HG03066 (cell line): ENCODE measurements around the gene NAA50.
A peak's percentile ranks its signal among the peaks of the same experiment; 100 is the strongest.

Source experiments
- ATAC-seq: cut with Tn5 transposase; IDR thresholded peaks from one replicate; pipeline ENCODE4 v1.9.1; 2021; ENCODE audit warnings: low read depth; ENCODE audit not compliant: unreplicated experiment

Gene NAA50

DNA sequence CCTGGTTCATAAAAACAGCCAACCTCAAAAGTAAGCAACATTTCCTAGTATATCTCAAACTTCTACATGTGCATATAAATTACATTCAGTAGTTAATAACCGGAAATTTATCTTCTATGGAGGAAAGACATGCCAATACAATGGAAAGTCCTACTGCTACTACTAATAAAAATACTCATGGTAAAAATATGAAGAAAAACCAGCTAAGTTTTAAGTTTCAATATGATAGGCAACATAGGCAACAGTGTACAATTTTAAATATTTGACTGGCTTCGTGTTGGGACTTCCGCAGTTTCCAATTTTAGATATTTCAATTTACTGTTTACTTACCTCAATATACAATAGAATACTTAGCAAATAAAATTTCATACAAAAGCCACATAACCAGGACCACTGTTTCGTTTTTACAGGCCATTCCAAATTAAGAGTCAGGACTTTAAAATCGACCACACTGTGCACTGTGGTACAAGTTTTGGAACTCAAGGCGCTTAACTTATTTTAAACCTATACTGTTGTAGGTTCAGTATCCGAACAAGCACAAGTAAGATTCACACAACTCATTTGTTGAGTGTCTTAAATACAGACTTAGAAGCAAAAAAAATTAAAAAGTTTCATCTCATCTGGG is 2.9 kb downstream of the NAA50 start:
- no peak for ATAC-seq

DNA sequence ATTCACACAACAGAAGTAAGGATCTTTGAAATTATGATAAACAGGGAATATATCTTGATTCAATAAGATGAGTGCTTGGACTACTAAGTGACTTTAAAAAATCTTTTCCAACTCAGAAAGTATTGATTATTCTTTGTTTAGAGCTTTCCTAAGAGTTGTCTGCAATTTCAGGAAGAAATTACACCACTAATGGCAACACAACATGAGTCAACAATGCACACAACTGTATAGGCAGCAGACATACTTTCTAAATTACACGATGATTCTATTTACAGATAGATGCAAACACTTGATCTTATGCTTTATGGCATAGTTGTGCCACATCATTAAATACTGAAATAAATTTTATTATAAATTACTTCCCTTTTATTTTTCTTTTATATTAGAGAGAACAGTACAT is 4.4 kb downstream of the NAA50 start:
- no peak for ATAC-seq

DNA sequence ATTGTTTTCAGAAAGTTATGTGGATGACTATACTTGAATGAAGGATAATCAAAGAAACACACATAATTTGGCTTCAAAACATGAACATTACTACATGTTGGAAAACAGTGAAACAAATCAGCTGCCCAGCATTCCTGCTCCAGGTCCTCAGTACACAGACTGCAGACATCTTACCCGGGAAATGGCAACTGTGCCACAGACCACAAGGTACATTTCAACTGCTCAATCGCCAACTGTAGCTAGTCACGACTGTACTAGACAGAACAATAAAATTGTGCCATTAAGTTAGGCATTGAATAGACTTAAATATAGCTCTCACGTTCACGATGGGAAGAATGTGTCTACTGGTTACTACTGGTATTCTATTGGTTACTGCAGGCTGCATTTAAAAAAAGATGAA is 5.0 kb downstream of the NAA50 start:
- no peak for ATAC-seq

DNA sequence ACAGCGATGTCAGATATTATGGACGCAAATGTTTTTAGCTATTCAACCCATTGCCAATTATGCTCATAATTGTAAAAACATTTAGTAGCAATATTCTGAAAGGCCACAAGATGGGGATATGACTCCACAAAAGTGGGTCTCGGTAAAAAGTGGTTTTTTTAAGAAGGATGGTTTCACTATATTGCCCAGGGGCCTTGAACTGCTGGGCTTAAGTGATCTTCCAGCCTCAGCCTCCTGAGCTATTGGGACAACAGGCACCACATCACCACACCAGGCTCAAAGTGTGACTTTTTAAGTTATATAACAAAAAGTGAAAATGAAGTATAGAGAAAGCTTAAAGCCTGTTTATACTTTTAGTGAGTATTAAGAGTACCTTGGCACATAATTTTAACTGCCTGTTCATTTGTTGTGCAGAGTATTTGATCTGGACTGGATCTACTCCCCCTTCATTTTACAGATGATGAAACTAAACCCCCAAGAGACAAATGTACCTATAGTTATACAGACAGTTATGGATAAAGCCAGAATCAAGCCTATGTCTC is 9.4 kb downstream of the NAA50 start:
- peak; percentile 71 for ATAC-seq

DNA sequence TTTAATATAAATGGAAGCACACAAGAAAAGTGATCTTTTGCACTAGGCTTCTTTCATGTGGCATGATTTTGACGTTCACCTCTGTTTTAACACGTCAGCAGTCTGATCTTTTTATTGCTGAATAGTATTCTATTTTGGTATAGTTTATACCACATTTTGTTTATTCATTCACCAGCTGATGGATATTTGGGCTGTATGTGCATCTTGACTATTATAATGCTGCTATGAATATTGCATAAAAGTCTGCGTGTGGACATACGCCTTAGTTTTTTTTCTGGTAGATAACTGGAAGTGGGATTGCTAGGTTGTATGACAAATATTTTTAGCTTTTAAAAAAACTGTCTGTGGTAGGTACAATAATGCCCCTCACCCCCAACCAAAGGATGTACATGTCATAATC is 14.4 kb downstream of the NAA50 start:
- no peak for ATAC-seq

DNA sequence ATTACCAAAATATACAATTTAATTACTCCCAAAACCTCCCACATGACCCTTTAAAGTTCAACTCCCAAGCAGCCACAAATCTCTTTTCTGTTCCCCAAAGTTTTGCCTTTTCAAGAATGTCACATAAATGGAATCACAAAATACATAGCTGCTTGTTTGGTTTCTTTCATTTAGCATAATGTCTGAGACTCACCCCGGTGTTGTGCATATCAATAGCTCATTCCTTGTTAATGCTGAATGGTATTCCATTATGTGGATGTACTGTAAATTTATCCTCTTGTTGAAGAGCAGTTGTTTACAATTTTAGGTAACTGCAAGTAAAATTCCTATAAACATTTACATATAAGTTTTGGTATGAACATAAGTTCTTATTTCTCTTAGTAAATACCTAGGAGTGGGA is 15.5 kb downstream of the NAA50 start:
- ATAC-seq, result no peak

DNA sequence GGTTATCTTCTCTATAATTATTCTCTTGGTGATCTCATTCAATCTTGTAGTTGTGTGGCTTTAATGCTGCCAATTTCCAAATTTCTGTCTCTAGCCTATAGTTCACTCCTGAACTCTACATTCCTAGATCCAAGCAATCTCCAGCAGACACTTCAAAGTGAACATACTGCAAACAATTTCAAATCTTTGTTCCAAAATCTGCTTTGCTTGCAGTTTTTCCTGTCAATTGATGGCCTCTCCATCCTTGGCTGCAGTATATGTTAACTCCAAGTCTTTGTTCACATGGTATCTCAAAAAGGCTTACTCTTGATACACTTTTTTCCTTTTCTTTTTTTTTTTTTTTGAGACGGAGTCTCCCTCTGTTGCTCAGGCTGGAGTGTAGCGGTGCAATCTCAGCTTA is 17.4 kb downstream of the NAA50 start:
- ATAC-seq, result no peak

DNA sequence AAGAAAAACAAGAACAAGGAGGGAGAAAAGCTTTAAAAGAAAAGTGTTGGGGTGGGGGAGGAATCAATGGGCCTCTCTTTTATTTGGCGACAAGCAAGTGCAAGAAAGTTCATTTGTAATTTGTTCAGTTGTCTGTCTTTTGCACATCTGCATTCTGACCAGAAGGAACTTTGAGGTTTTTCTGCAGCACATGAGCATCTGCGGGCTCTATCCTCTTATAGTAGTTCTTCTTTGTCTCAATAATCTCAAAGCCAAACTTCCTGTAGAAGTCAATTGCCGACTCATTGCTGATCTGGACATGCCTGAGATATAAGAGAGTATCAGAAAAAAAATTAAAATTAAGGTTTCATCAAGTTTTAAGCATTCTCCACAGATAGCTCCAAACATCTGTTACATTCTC is 24.4 kb downstream of the NAA50 start:
- no peak for ATAC-seq

DNA sequence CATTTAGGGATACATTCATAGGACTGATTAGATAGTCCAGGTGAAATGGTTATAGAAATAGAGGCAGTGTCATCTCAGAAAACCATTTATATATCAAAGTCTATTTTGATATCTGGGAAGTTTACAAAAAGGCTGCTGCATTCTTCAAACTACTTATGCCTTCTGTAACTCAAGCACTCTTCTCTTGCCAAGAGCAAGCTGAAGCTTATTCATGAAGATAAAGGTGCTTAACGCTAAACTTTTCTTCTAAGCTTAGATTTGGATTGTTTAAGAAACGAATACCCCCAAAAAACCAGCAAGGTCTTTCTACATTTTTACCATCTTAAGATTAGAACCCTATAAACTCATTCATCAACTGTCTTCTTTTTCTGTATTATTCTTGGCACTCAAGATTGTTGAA is 26.3 kb downstream of the NAA50 start:
- ATAC-seq, result no peak

DNA sequence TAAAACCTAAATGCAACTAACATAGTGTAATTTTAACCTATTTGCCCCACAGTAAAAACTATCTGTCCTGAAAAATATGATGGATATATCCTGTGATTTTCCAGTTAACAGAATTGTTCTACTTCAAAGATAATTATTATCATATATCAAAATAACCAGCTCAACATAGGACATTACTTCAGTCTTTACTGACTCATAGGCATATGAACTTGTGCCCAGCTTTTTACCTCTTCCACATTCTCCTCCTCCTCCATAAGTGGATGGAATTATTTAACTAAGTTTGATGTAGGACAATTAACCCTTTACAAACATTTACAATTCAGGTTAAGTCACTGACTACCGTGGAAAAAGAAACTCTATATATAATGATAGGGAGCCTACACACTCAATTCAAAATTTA is 26.8 kb downstream of the NAA50 start:
- ATAC-seq, result no peak

DNA sequence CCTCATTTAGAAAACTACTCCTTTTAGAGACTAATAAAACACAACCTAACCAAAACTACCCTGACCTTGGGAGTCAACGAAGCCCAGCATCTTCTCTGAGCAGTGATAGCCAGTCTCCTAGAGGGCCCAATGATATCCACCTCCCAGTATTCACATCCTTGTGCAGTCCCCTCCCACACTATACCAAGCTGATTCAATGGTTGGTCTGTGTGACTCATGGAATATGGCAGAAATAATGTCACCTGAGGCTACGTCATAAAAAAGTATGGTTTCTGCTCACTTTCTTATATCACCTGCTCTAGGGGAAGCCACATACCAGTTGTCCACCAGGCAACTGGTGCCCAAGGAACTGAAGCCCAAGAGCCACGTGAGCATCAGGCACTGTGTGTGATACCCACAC is 28.2 kb downstream of the NAA50 start:
- no peak for ATAC-seq

DNA sequence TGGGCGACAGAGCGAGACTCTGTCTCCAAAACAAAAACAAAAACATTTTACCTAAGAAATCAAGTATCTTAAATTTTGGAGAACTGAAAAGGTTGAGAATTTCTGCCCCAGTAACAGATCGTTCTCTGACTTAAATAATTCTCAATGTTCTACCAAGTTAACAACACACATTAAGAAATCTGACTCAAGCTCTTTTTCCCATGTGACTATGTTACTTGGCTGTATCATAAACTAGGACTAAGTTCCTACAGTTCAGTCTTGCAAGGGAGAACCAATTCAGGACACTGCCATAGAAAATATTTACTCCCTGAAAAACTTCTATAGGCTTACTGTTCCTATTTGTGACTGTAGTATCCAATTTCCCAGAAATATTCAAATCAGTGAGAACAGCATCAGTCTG is 28.7 kb downstream of the NAA50 start:
- ATAC-seq, result no peak

DNA sequence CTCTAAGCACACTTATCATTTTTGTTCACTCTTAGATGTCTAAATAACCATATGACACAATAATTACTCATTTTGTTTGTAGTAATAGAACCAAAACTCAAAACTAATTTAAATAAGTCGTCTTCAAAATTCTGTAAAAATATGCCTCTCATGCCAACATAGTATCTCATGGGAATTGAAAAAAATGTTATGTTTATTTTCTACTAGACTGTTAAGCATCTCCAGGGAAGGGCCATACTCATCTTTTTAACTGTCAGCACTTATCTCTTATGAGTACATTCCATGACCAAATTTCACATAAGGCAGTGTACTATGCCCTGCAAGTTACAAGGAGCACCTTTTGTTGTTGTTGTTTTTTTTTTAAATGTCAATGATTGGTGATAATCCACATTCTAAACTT is 31.3 kb downstream of the NAA50 start:
- ATAC-seq, result no peak

DNA sequence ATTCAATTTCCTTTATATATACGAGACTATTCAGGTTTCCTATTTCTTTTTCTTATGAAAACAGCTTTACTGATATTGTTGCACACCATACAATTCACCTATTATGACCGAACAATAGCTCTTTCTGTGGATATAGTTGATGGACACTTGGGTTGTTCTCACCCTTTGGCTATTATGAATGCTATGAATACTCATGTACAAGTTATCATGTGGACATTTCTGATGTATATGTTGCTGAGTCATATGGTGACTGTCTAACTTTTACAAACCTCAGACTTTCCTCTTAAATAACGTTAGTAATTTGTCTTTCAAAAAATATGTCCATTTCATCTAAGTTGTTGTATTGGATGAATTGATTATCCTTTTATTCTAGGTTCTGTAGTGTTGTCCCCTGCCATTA is 33.9 kb downstream of the NAA50 start:
- no peak for ATAC-seq

DNA sequence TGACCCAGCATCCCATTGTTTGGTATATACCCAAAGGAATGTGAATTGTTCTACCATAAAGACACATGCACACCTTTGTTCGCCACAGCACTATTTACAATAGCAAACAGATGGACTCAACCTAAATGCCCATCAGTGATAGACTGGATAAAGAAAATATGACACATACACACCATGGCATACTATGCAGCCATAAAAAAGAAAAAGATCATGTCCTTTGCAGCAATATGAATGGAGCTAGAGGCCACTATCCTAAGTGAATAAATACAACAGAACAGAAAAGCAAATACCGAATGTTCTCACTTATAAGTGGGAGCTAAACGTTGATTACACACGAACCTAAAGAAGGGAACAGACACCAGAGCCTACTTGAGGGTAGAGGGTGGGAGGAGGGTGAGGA is 38.2 kb downstream of the NAA50 start:
- no peak for ATAC-seq

DNA sequence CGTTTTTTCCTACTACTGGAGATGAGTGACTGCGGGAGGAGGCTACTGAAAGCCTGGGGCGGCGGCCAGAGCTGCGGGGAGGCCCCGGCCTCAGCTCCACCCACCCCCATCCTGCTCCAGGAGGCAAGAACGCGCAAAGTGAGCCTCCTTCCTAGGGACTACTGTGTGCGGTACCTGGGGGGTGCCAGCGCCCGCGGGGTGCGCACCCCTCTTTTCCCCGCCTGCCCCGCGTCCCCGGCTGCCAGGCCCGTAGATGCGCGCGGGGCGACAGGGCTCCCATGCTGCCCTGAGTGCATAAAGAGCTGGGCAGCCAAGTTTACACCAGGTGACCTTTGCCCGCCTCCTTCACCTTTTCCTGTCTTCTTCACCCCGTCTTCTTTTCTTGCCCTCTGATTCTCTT is 47.1 kb downstream of the NAA50 start:
- no peak for ATAC-seq

DNA sequence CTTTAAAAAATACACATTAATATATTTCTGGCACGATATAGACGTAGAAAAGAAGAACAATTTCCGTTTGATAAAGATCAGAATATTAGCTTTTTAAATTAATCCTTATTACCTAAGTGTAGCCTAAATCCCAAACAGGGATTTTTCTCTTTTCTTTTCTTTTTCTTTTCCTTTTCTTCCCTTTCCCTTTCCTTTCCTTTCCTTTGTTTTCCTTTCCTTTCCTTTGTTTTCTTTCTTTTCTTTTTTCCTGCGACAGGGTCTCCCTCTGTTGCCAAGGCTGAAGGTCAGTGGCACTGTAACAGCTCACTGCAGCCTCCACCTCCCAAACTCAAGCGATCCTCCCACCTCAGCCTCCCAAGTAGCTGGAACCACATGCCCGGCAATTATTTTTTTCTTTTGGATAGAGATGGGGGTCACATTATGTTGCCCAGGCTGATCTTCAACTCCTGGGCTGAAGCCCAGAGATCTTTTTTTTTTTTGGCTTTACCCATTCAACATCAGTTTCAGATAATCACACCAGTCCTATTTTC is 47.8 kb downstream of the NAA50 start:
- ATAC-seq, result no peak

DNA sequence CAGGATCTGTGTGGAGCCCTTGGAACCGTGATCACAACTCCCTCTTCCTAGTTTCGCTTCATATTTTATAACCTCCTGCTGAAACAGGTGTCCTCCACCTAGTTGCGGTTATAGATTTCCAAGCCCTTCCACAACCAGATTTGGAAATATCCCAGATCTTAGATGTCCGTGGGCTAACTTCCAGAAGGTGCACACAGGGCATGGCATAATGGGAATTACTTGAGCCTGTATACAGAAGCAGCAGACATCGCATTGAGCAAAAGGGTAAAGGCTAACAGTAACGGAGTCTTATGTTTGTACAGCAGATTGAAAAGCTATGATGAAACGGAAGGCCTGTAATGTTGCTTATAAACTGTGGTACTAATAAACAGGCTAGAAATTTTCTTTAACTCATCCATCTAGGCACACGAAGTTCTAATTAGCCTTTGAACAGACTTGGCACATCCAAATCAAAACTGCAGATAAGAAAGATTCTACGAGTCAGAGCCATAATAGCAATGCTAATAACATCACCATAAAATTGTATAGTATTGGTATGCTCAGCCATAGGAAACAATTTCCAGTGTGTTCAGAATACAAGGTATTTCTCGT is 48.5 kb downstream of the NAA50 start:
- ATAC-seq, result no peak

DNA sequence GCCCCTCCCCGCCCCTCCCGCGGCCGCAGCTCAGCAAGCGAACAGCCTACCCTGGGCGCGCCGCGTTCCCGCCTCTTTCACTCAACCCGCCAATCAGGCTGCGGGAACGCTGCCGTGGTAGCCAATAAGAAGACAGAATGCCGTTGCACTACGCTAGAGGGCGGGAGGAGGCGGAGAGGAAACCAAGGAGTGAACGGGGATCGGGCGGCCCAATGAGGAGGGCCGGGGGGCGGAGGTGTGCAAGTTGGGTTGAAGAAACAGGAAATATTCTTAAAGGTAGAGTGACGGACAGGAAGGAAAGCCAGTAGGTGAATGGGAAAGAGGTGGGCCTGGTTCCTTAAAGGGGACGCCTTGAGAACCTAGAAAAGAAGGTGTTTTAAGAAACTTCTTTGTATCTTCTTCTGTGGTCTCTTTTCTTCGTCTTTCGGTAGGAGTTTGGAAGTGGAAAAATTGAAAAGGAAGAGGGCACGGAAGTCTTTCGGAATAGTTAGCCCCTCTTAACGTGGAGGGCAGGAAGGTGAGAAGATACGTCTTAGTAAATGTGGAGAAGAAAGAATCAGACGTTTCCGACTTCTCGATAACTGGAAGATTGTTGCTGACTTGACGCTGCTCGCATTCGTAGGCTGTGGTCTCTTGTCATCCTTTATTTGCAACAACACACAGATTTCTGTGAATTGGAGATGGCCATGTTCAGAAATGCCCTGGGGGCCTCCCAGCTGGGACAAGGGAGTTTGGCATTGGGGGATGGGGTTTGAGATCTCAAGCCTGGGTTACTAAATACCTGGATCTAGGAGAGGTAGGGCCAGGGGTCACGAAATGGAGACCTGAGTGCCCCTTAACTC is 49.2 kb downstream of the NAA50 start:
- peak; percentile 96 for ATAC-seq

DNA sequence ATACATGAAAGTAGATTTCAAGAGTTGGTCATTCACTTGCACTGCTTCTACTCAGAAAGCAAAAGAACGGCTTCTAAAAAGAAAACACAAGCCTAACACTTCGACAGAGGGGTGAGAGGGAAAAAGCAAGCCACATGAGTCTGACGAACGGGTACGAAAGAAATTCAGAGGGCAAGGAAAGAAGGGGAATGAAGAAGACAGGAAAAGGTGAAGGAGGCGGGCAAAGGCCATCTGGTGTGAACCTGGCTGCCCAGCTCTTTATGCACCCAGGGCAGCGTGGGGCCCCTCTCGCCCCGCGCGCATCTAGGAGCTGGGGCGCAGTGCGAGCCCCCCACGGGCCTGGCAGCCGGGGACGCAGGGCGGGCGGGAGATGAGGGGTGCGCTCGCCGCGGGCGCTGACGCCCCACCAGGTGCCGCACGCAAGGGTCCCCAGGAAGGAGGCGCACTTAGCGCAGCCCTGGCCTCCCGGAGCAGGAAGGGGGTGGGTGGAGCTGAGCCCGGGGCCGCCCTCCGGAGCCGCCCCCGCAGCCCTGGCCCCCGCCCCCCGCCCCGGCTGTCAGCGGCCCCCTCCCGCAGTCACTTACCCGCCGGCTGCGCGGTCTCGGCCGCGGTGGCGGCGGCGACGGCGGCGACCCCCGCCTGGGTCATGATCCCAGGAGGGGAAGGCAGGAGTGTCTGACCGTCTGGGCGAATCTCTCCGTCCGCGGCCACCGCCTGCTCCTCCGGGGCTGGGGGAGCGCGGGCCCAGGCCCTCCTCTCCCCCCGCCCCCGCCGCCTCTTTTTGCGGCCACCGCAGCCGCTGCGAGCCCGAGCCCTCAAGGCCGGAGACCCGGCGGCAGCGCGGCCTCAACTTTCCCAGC is 50.0 kb downstream of the NAA50 start, which contains the start of gene USF3:
USF3 (minus strand) TSS at position 857 of the 860 bp plus-strand sequence. CDS start 21,764 bp downstream, outside the sequence.
- peak; percentile 59 for ATAC-seq
